COR-L47 (cell line): ENCODE results near the gene UTP25.

Experiments used
- DNase-seq: peaks from one replicate; lab custom pipeline; 2025; lab: John Stamatoyannopoulos, UW

Gene UTP25

DNA sequence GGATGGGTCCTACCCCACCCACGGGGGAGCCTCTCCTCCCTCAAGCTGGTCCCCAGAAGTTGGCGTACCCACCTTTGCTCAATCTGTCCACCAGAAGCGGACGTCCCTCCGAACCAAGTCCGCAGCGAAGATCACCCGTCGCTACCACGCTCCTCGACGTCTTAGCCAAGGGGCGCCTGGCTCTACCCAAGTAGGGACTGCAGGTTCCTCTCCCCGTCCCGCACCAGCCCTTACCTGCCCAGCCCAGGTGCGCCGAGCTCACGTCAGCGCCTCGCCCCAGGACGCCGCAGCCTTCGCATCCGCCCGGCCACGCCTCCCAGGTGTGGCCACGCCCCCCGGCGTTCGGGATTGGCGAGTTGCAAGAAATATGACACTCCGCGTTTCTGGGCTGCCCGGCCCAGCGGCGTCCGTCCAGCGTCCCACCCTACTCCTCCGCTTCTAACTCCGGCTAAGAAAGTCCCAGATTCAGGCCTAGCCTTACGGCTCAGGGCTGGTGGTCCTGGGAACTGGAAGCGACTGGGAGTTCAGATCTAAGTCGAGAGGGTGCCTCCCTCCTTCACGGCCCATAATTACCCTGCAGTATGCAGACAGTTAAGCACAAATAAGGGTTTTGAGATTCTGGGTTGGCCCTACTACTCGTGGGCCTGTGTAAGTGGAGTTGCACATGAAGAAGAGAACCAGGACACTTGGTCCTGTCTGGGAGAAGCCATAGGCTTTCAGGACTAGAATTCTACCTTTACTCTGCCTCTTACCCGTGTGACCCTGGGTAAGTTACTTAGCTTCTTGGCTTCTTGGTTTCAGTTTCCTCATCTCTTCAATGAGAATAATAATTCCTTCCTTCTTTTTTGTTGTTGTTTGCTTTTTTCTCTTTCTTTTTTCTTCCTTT is 21.7 kb upstream of the UTP25 start, which contains the start of gene IRF6:
Gene IRF6 (minus strand): TSS at position 268 of the 886 bp plus-strand sequence. CDS start 4,729 bp downstream, outside the sequence.
- no peak for DNase-seq

DNA sequence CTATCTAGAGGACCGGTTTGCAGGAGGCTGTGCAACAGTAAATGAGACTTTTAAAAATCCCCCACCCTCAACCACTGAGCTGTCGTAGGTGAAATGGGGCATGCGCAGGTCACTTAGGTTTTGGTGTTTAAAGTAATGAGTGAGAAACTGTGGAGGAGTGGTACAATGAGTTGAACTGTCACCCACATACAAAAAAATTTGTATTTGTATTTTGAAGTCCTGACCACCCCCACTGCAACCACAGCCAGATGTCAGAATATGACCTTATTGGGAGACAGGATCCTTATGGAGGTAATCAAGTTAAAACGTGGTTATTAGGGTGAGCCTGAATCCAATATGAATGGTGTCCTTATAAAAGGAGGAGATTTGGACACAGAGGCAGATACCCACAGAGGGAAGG is 20.3 kb upstream of the UTP25 start:
- no peak for DNase-seq

DNA sequence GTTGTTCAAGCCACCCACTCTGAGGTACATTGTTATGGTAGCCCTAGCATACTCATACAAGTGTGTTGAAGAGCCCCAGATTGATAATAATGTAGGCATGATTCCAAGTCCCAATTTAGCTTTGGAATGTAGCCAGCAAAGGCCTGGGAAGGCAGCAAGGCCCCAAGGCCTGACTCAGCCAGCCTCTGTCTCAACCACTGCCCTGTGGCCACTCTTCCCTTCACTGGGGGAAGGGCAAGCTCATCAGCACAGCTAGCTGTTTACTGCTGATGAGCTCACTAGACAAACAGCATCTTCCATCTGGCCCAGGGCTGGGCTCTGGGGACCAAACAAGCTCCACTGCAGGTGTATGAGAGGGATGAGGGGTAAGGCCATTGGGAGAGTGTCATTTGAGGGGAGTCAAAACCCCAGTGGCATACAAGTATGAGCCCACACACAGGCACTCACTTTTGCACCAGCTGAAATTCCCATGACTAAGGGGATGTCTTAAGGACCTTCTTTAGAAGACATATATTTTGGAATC is 19.7 kb upstream of the UTP25 start:
- peak; percentile 66 for DNase-seq

DNA sequence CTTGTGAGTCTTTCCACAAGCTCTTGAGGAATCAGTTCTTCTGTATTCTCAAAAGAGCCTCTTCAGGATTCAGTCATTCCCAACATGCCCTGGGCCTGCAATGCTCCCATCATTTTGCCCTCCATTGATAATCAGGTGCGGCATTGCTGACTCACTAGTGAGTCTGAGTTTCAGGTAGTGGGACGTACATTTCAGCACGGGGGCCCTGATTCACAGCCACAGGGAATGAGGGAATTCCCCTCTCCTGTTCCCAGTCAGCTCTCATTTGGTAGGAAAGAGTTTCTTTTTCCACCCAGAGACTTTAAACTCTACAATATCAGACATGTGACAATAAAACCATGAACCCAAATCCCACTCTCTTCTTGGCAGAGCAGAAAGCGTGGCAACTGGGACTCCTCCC is 18.2 kb upstream of the UTP25 start:
- DNase-seq, result no peak

DNA sequence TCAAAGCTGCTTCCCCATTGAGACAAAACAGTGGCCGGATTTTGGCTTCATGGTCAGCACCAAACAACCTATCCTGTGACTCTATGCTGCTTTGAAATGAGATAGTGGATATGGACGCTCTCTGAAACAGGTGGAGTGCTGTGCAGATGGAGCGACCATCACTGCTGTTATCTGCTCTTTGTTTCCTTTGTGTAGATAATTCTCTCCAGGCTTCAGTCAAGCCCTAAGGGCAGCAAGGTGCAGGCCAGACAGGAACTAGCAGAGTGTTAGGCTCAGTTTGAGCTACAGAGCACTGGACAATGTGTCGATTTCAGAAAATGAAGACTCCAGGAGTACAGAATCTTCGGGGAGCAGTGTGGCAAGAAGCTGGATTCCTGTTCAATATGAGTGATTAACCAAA is 17.0 kb upstream of the UTP25 start:
- no peak for DNase-seq

DNA sequence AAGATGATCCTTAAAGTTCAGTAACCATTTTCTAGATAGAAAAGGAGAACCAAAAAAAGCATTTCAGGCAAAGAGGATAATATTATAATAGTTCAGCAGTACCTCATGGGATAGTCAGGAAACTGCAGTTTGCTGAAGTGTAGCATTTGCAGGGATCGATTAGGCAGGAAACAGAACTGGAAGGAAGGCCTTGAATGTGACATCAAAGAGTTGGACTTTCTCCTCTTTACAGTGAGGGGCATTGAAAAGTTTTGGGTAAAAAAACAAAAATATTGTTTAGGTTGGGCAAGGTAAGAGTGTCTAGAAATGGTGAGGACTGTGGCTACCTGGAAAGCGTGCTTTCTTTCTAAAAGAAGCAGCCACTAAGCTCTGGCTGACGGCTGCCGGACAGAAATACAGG is 13.9 kb upstream of the UTP25 start:
- DNase-seq, result no peak

DNA sequence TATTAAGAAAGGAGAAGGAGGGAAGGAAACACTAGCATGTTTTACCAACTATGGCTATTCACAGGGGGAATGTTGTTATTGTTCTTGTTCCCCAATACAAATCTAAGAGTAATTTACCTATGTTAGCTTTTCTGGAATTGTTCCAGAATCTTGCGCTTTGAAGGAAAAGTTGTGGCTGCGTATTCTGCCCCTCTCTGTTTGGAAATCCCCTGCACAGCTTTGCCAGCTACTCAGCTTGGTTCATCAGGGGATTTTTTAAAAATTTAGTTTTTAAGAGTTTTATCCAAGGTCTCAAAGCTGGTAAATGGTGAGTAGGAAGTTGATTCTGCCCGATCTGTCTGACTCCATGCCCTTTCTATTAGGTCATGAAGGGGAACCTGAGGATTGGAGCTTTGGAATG is 12.3 kb upstream of the UTP25 start:
- DNase-seq, result no peak

DNA sequence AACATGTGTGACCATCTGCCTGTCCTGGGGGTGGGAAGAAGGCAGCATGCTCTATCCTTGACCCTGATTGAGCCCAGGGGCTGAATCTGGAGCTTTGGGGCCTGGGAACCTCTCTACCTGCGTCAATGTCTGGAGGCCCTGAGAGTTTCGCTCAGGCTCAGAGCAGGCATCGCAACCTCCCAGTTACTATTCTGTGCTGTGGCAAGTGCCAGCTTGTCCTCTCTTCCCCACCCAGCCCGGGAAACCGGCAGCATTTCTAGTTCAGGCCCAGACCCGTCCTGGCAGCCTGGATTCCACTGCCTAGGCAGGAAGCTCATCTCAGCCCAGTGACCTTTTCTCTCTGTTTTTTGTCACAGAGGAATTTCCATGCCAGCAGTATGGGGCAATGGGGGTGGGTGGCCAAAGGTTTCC is 11.8 kb upstream of the UTP25 start:
- no peak for DNase-seq

DNA sequence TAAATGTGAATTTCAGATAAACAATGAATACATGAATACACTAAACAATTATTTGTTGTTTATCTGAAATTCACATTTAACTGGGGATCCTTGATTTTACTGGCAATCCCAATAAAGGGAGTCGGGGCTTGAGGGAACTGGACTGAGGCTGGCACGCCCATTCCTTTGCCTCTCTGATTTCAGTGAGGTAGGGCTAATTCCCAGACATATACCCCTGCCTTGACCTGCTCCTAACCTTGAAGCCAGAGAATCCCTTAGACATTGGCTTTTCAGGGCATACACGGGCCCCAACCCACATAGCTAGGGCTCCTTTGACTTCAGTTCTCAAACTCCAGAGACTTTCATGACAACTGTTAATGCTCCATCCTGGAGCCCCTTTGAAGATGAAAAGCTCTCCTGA is 10.8 kb upstream of the UTP25 start:
- no peak for DNase-seq

DNA sequence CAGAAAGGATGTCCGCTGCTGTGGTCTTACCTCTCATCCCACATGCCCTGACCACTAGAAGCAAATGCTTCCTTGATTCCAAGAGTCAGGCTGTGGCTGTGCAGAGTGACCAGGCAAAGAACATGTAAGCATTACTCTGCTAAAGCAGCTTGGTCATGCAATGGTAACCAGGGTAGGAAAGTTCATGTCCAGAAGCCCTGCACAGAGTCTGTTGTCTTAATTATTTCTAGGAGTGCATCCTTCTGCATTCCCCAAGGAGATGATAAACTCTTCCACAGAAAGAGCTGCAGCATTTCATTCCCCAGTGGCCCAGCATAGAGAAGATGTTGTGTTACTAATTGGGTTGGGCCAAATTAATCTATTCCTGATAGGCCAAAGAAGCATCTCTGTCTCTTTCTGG is 10.1 kb upstream of the UTP25 start:
- no peak for DNase-seq

DNA sequence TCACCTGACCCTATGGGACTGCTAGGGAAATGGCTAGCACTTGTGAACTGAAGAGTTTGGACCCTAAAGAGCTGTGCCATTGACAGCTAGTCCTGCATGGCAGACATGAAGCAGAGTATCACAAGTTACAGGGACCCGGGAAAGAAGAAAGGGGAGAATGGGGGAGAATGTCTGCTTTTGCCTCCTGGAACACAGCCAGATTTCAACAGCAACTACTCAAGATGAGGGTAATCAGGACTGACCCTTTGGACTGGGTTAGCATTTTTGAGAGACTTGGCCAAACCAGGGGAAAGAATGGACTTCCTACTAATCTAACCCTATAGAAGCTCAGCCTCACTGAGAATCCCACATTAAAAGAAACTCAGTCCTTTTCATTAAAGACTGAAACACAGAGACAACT is 8.7 kb upstream of the UTP25 start:
- DNase-seq, result no peak

DNA sequence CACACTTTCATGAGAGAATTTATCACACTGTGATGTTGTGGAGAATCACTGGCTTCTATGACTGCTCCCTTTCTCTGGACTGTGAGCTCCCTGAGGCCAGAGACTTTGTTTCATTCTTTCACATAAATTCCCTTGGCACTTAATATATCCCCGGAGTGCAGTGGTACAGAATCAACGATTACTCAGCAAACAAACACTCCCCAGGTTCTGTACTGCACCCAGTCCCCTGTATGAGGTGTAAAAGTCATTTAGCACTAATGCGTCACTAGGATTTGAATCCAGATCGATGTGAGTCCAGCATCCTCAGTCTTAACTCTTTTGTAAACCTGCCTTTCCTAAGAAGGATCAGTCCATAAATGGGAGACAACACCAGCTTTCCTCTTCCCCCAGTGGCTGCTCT is 6.8 kb upstream of the UTP25 start:
- no peak for DNase-seq

DNA sequence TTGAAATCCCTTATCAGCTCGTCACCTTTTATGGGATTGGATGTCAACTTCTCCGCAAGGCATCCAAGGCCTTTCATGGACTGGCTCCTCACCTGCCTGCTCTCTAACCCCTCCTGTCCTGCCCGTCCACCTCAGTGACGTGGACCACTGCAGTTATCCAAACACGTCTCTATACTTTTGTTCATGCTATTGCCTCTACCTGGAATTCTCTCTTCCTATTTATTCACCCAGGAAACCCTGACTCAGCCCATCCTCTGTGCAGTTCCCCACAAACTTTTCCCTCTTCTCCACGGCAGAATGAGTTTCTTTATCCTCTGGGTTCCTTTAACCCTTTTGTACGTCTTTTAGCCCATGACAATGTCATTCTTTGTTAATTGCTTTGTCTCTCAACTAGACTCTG is 5.1 kb upstream of the UTP25 start:
- no peak for DNase-seq

DNA sequence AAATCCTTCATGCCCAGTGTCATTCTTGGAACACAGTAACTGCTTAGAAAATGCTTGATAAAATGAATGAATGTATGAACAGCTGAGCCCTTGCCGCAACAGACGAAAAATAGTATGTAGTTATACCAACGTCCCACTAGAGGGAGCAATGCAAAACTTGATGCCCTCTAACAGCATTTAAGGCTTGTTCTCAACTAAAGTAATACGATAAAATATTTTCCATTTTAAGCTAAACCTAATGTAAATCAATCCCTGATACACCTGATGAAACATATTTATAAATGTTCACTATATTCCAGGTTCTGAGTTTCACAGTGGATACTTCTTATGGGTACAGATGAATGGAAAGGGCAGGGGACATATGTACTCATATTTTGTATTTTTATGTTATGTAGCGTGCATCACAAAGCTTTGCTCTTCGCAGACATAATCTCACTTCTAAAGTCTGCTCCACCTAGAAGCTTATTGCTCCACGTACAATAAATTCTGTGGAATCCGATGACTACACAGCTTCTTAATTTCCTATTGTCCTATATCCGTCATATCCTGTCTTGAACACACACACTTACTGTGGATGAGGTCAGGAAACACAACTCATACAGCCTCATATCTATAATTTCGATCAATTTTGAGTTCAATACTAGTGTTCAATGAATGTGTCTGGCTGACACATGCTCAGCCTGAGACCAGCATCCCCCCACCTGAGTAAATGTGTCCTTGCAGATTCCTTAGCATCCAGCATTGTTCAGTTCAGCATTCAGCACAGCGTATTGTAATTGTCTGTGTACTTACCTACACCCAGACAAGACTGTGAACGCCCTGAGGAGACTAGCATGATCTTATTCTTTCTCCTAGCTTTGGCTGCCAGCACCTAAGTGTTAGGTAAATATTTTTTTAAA is 4.4 kb upstream of the UTP25 start:
- DNase-seq, result no peak

DNA sequence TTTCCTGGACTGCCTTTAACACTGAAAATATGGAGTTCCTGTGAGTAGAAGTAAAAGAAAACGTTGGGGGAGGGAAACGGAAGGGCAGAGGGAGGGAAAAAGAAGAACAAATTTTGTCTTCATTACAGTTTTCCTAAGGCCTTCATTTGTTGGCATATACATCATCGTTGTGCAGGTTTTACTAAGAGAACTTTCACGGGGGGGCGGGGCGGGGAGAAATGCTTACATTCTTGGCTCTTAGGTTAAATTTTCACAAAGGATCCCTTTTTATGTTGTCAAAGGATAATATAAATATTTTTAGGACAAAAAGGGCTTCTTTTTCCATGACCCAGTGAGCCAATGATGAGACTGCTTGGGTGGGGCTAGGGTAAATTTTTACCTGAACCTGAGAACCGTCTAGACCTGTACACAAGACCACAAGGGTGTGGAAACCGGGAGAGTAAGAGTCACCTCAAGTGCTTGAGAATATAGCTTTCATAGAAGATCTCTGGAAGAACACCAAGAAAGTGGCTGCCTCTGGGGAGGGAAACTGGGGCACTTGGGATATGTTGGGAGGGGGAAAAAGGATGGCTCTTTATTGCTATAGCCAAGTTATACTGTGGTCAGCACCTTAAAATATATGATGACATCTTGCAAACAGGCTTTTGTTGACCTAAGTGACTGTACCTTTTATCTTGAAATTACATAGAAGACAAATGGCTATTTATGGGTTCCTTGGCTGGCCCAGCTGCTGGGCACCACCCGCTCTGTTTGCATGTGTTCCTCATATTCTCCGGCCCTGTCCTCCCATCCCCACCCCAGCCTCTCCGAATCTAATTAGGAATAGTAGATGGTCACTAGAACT is 2.0 kb upstream of the UTP25 start:
- no peak for DNase-seq

DNA sequence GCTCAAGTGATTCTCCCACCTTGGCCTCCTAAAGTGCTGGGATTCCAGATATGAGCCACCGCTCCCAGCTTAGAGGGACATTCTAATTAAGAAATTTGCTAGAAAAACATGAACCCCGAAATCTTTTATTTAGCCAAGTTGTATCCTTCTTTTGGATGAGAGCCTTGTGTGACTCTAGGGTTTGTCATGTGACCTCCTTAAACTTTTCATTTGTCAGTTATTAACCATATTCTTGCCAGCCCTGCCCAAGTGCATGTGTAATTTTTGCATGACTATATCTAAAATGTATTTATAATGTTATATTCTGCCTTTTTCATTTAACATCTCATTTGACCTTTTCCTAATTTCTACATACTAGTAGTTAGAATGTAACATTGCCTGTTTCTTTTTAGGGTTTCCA is 1.9 kb downstream of the UTP25 start:
- no peak for DNase-seq

DNA sequence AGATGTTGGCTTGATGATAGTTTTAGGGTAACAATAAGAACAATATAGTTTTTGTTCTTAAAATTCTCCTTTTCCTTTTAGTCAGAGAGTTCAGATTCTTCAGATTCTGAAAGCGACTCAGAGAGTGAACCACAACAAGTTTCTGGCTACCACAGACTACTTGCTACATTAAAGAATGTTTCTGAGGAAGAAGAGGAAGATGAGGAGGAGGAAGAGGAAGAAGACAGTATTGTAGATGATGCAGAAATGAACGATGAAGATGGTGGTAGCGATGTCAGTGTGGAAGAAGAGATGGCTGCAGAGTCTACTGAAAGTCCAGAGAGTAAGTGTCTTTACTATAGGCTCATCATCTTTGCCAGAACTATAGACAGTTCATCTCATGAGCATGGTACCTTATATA is 3.0 kb downstream of the UTP25 start:
- no peak for DNase-seq

DNA sequence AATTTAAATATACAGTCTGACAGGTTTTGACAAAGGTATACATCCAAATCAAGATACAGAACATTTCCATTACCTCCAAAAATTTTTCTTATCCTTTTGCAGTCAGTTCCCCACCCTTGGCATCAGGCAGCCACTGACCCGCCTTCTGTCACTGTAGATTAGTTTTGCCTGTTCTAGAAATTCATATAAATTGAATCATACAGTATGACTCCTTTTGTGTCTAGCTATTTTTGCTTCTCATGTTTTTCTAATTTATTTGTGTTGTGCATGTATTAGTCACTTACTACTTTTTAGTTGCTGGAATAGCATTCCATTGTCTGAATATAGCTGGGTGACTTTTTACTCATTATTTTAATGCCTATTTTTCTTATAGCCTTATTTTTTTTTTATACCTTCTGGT is 3.8 kb downstream of the UTP25 start:
- no peak for DNase-seq

DNA sequence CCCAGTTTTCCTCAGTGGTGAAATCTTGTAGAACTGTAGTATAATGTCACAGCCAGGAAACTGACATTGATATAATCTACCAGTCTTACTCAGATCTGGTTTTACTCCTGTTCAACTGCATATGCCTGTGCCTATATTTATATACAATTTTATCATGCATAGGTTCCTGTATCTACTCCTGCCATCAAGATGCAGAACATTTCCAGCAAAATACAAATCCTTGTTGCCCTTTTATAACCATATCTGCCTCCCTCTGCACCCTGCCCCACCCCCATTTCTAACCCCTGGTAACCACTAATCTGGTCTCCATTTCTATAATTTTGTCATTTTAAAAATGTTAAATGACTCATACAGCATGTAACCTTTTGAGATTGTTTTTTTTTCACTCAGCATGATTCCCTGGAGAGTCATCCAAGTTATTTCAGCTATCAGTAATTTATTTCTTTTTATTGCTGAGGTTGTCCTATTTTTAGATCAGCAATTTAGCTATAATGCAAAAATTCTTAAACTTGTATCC is 8.1 kb downstream of the UTP25 start:
- DNase-seq, result no peak

DNA sequence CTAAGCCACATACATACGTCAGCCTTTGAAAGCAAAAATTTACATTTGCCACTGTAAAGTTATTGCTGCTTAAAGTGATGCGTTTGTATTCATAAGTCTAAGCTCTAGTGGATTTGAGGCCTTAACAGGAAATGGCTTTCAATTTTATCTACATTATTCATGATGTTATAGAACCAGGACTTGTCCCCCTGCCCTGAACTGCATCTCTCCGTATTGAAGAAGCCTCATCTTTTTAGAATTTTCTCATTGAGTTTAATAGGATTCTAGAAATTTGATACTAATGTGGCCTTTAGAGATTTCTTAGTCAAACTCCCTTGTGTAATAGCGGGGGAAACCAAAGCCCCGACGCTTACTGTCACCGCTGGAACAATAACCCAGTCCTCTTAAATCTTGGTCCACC is 9.9 kb downstream of the UTP25 start:
- no peak for DNase-seq

DNA sequence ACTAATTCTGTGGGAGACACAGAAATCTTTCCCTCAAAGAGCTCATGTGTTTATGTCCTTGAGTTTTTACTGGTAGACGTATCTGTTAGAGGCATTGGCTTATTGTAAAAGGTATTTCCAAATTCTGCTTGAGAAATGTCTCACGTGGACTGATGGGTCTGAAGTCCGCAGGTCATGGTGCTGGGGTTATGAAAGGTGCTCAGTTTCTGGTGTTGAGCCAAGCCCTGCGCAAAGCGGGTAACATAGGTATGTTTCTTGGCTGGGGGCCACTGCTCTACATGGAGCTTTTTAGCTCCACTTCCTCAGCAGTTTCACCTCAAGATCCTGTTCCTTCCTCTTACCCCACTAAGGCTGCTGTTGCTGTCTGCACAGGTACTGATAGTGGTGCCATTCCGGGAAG is 10.8 kb downstream of the UTP25 start:
- no peak for DNase-seq
